GM18499 (cell line): ENCODE measurements around the gene FOXL3.
"Not testable (repeated sequence)": the region's sequence is repeated elsewhere in the genome, so short reads cannot be mapped to it uniquely, and the experiment has no call there.

Experiments used
- ATAC-seq: cut with Tn5 transposase; IDR thresholded peaks from one replicate; pipeline ENCODE4 v1.9.1; 2021; ENCODE audit warnings: moderate number of reproducible peaks; ENCODE audit not compliant: insufficient read depth, unreplicated experiment

The FOXL3 gene

GRCh38 chr7:335358-336148, 45.6 kb downstream of the FOXL3 start:
- no peak for ATAC-seq

GRCh38 chr7:336149-336533, 46.2 kb downstream of the FOXL3 start:
- not testable (repeated sequence) for ATAC-seq

- no peak for ATAC-seq
These were observed 47.0 kb downstream of the FOXL3 start for GRCh38 chr7:336810-337566.

- ATAC-seq = no peak
These were observed 47.6 kb downstream of the FOXL3 start for GRCh38 chr7:337567-337951.

- ATAC-seq = no peak
These were observed 48.5 kb downstream of the FOXL3 start for GRCh38 chr7:338295-339061.

- no peak for ATAC-seq
These were observed 49.0 kb downstream of the FOXL3 start for GRCh38 chr7:339062-339342.

- ATAC-seq = no peak
These were observed 49.7 kb downstream of the FOXL3 start for GRCh38 chr7:339696-340095.

- no peak for ATAC-seq
These were observed 50.4 kb downstream of the FOXL3 start for GRCh38 chr7:340200-340937.
